GOT3 (cell line): Measurements from ENCODE around the gene ZNRF3.
"Not testable (repeated sequence)": the region's sequence is repeated elsewhere in the genome, so short reads cannot be mapped to it uniquely, and the experiment has no call there.

Experiments
- DNase-seq: peaks from one replicate; lab custom pipeline; 2025; ENCODE audit warnings: mixed read lengths; lab: John Stamatoyannopoulos, UW

Gene ZNRF3

DNA sequence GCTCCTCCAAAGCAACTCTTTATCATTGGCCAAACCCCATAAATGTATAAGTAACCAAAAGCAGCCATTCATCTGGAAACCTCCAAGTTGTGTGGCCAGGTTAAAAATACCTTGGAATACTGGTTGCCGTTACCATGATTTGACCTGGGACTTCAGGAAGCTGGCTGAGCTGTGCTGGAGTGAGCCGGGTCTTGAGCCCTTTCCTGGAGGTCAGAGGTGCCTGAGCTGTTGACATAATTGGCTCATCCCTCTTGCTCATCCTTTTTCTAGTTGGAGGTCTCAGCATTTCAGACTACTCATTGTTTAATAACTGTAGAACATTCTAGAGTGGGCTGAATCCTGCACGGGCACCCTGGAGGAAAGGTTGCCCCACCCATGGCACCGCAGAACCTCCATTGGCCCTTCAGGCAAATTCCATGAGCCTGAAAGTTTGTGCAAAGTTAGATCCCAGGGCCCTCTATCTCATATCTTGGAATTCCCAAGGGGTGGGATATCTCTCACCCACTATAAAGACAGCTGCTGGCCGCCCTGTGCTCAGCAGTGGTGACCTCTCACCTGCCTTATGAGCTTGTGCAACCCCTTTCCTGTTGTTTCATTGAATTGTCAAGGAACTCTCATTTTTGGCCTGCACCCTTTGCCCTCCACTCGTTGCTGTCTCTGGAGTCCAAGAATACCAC lies 101.2 kb downstream of the ZNRF3 start:
- DNase-seq = no peak

DNA sequence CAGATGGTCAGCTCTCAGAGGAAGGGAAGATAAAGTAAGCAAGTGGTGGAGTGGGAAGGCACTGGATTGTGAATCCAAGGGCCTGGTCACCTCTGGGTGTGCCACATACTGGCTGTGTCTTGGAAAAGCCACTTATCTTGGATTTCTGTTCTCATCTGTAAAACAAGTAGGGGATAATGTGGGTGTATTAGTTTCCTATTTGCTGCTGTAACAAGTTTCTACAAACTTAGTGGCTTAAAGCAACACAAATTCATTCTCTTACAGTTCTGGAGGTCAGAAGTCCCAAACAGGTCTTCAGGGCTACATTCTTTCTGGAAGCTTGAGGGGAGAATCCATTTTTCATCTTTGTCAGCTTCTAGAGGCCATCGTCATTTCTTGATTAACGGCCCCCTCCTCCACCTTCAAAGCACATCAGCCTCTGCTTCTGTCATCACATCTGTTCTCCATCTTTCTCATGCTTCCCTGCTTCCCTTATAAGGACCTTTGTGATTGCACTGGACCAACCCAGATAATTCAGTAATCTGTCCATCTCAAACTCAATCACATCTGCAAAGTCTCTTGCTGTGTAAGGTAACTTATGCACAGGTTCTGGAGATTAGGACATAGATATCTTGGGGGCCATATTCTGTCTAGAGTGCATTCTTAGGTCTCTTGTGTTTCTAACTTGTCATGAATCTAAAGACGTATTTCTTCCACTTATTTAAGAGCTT lies 102.4 kb downstream of the ZNRF3 start:
- no peak for DNase-seq

DNA sequence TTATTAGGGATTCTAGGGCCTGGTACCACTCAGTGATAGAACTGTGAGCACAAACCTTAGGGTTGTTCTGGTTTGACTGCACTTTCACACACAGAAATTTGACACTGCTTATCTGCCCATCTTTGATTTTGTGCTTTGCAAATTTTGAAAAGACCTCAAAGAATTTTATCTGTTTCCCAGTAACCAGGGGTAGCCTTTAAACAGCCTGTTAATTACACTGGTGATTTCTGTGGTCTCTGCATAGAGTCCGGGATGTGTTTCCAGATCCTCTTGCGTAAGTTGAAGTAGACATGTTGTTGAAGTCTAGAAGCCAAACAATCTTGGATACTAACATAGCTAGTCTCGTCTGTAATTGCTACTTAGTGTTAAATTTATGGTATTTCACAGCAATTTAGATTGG lies 103.0 kb downstream of the ZNRF3 start:
- DNase-seq = no peak

DNA sequence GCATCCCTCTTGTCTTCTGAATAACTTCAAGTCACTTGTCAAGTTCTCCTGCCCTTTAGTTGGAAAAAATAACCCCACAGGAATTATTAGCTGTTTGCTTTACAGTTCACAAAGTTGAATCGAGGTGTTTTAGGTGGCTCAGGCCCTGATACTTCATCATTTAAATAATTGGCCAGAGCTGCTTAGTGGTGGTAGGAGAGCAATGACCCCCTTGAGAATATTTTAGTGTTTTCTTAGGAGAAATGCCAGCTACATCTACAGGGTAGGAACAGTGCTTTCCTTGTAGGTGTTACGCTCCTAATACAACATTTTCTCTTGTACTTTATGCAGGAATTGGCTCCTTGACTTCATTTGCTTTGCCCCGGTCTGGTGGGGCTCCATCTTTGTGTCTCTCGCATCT lies 105.1 kb downstream of the ZNRF3 start:
- no peak for DNase-seq

DNA sequence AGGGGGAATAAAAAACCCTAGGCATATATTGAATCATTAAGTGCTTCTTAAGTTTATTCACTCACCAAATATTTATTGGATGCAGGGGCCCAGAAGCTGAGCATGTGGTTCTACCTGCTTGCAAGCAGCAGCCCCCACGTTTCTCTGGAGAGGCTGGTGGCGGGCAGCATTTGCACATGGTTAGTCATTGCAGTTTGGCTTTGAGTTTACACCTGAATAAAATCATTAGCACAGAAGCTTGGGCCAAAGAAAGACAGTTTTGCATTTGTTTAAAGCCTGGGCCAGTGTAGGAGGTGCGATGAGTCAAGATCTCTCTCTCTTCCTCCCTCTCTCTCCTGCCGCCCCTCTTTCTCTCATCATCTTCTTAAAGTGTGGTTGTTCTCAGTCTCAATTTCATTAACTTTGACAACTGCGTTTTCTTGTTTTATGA lies 105.7 kb downstream of the ZNRF3 start:
- no peak for DNase-seq

DNA sequence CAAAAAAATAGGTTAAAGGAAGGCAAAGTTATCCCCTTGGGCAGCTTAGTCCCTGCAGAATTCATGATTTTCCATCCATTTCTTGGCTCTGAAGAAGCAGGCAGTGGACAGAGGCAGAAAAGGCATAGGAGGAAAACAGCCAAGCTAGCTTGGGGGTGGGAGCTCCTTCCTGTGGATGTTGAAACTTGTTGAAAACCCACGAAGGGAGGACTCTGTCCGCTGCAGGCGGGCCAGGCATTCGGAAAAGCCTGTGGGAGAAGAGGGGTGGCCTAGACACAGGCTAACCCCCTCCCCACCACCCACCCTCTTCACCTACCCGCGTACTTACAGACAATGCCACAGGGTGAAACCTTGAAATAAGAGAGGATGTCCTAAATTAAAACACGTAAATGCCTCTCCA lies 106.1 kb downstream of the ZNRF3 start:
- no peak for DNase-seq

DNA sequence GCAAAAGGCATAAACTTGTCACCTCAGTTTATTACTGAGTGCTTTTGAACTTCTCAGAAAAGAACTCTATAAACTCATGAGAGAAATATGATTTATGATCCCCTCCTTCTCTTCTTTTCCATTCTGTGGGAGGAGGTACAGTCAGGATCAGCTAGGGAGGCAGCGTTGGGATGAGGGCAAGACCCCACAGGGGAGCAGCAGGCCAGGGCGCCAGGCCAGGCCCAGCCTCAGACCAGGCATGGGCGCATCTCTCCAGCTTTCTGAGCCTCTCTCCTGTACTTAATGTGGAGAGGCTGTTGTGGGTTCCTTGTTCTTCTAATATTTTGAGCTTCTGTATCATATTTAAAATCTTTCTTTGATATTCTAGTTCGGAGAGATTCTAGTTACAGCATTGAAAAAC lies 106.5 kb downstream of the ZNRF3 start:
- DNase-seq = no peak

DNA sequence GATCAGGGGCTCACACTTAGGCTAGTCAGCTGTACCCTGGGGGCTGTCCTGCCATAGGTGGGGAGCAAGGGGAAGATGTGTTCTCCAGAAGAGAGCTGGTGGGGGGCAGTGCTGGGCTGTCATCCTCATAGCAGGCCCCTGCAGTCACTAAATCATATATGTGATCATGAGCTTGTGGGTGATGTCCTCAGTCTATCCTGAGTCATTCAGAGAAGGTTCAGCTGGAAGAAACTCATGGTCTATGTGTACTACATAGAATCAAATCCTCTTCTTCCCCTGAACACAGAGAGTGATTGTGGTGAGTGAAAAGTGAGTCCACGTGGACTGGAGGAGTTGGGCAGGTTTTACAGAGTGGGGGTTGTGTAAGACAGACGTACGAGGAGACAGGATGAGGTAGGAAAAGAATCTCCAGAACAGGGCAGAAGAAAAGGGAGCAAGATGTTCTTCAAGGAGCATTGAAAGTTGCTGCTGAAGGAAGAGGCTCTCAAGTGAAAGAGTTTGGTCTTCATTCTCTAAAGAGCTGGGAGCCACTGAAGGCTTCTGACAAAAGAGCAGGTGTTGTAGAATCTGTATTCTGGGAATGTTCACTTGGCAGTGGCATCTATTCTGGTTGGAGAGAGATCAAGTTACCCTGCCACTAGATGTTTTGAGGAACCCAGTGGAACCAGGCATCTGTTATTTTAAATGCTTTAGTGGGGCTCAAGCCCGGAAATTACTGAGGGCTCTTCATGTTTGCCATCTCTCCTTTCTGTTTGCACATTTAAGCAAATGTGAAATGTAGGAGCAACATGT lies 109.4 kb downstream of the ZNRF3 start:
- no peak for DNase-seq

DNA sequence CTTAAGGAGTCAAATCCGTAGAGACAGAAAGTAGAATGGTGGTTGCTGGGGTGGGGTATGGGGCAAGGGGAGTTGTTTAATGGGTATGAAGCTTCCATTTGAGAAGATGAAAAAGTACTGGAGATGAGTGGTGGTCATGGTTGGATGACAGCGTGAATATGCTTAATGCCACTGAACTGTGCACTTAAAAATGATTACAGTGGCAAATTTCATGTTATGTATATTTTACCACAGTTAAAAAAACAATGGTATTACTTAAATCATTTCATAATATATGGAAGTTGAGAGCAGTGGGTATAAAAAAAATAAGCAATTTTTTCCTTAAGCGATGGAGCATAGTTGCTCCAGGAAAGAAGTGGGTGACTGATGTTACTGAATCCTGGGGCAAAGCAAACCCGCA lies 111.2 kb downstream of the ZNRF3 start:
- no peak for DNase-seq

DNA sequence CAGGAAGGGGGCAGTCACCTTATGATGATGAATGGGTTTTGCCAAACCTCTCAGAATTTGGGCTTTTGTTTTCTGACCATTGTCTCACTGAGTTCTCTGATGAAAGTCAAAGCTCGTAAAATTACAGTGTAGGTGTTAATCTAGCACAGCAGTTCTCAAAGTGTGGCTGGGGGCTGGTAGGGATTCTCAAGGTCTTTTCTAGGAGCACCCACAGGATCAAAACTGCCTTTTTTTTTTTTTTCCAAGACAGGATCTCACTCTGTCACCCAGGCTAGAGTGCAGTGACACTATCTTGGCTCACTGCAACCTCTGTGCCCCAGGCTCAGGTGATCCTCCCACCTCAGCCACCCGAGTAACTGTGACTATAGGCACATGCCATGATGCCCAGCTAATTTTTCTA lies 112.2 kb downstream of the ZNRF3 start:
- no peak for DNase-seq

DNA sequence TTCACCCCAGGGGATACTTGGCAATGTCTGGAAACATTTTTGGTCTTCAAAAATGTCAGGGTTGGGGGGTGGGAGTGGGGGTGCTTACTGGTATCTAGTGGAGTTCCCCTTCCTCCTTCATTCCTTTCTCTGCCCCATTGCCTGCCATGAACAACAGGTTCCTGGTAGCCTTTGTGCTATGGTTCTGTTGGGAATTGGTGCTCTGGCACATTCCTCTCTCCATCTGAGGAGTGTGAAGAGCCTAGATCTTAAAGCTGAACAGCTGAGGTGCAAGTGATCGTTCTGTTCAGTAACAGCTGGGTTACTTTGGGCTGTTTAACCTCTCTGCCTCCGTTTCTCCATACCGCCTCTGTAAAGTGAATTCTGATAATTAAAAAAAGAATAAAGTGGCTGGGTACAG lies 114.0 kb downstream of the ZNRF3 start:
- no peak for DNase-seq

DNA sequence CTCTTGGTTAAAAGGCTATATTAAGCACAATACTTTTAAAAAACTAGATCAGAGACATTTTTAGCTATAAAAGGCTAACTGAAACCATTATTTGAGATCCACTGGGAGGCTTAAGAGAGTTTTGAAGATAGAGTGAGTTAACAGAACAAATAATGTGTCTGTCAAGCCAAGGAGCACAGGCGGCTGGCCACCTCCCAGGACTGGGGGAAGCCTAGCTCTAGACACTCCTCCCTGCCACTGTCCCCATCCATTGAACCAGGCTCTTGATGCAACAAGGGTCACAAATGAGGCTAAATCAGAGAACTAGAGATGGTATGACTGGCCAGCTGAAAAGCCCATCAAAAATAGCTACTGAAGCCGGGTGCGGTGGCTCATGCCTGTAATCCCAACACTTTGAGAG lies 115.3 kb downstream of the ZNRF3 start:
- no peak for DNase-seq

DNA sequence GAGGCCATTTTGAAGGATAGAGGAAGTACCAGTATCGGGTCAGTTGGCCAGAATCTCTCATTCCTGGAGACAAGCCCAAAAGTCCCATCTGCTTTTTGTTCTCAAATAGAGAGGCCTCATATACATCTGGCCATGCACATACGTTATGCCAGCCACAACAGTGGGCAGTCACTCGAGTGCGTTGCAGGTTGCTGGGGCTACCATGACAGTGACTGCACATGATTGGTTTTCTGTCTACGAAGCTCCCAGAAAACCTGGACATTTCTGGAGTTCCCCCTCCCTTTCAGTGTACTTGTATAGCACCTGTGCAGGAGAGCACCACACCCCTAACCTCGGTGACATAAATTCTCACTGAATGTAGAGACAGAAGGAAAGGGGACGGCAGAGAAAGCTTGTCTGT lies 116.1 kb downstream of the ZNRF3 start:
- DNase-seq = no peak

DNA sequence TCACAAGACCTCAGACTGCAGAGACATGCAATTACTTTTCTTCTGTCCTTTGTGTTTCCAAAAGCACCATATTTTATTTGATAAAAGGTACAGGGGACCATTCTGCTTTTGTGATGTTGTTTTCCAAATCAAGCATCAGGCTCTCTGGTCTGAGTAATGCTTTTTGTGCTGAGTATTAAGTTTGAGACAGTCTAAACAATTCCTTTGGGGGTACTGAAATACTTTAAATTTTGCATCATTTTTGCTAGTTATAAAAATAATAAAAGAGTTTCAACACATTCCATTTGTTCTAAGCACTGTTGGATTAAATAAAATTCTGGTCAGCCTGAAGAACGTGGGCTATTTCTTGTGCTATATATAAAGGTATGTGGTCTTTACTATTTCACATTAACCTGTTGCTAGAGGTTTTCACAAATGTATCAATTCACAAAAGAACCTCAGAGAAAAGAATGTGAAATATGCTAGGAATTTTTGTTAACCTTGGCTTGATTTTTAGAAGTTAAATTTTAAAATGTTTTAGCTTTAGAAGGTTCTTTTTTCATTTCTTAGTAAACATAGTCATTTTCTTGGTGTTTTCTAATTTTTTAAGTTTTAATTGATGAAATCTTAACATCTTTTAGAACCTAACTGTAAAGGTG lies 116.7 kb downstream of the ZNRF3 start:
- DNase-seq = no peak

DNA sequence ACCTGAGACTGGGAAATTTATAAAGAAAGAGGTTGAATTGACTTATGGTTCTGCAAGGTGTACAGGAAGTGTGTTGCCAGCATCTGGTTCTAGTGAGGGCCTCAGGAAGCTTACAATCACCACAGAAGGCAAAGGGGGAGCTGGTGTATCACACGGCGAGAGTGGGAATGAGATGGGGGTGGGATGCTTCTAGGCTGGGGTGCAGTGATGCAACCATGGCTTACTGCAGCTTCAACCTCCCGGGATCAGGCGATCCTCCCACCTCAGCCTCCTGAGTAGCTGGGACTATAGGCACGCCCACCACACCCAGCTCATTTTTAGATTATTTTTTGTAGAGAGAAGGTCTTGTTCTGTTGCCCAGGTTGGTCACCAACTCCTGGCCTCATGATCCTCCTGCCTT lies 117.3 kb downstream of the ZNRF3 start:
- DNase-seq = no peak

DNA sequence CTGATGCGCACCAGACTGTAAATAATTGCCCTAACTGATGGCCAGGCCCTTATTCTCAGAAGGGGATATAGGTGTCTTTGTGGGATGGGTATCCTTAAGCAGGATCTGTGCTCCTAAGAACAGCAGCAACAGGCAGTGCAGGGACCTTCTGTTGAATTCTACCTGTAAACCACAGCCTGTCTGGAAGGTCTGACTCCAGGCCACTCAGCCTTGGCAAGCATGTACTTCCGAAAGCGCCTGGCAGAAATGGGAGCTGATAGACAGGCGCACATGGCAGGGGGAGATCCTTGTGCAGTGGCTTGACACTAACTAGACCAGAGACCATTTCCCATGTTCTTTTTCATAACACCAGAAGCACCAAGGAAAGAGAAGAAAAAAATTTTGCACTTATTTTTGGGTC lies 119.2 kb downstream of the ZNRF3 start:
- DNase-seq = no peak

DNA sequence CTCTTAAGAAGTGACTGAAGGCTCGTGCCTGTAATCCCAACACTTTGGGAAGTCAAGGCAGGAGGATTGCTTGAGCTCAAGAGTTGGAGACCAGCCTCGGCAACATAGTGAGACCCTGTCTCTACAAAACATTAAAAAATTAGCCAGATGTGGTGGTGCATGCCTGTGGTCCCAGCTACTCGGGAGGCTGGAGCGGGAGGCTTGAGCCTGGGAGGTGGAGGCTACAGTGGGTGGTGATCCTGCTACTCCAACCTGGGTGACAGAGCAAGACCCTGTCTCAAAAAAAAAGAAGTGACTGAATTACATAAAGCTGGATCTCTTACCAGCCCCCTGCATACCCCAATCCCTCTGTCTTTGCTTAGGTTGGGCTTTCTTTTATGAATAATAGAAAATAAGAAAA lies 120.2 kb downstream of the ZNRF3 start:
- no peak for DNase-seq

DNA sequence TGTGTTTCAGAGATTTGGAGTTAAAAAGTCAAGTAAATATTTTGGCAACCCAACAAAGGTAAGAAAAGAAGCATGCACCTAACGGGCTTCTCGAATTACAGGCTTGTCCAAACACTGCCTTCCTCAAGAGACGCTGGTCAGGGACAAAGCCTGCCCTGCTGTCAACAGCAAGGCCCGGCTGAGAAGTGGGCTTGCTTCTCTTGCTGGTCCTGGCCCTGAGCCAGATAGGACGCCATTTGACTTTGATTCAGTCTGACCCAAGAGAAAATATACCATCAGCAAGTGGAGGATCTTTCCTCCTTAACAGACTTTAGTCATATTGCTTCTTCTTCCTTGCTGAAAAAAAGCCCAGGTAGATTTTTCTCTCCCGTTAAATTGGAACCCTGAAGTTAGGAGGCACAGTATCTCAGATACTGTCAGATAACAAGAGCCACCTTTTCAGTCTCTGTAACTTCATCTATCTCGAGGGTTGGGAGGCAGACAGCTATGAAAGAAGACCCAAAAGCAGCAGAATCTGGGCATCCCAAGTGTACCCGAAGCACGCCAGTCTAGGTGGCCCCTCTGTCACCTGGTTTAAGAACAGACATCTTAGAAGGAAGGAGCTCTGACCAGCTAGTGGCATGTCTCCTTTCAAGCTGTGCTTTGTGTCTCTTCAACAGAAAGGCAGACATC lies 120.7 kb downstream of the ZNRF3 start:
- no peak for DNase-seq

DNA sequence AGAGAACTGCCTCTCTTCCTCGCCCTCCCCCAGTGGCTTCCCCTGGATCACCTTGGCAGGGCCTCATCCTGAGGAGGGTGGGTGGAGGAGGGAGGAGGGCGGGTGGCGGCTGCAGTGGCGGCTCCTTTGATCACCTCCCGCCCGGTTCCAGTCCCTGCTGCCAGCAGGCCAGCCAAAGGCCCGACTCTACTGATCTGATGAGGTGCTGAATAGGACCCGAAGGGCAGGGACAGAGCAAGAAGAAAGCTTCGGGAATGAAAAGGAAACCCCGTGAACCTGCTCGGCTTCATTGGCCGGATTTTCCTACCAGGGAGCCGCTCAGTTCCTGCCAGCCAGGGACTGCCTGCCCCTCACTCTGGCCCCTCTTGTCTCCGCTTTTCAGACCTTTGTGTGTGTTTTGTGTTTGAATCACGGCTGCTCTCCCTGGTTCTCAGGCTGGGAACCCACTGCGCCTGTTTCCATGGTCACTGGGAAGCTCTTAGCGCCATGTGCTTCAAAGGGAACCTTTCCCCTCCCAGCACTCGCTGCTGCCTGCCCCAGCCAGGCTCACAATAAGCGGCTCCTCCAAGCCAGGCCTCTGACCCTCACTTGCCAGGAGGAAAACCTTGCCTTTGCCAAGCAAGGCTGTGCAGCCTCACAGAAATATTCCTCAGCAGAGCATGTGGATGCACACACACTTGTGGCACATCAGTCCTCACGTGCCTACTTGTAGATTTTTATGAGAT lies 121.4 kb downstream of the ZNRF3 start:
- no peak for DNase-seq

DNA sequence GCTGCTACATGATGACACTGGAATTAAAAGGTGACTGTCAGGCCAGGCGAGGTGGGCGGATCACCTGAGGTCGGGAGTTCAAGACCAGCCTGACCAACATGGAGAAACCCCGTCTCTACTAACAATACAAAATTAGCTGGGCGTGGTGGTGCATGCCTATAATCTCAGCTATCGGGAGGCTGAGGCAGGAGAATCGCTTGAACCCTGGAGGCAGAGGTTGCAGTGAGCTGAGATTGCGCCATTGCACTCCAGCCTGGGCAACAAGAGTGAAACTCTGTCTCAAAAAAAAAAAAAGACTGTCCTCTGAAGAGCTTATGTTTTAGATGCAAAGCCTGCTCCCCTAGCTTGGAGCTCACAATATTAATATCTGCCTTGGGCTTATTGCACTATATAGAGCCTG lies 122.4 kb downstream of the ZNRF3 start:
- DNase-seq = not testable (repeated sequence)

DNA sequence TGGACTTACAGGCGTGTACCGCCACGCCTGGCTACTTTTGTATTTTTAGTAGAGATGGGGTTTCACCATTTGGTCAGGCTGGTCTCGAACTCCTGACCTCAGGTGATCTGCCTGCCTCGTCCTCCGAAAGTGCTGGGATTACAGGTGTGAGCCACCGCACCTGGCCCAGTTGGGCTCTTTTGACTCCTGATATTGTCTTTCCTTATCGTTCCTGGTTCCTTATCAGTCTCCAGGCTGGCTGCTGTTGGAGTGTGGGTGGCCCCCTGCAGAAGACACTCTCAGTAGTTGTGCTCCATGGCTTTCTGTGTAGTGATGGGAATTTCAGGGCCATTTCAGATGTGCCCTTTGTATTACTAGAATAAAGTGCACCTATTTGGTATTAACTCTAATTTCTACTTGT lies 123.0 kb downstream of the ZNRF3 start:
- no peak for DNase-seq
